ENCODE results near the gene THBS3. TPM values are rescaled to one million over a fixed set of nuclear protein-coding genes. Genes with fewer than 3 reads are reported as not detected.
A peak's percentile ranks its signal among the peaks of the same experiment; 100 is the strongest.

Gene THBS3
- total RNA-seq (19.8 and 20.3 TPM in 2 replicates), polyA plus RNA-seq (39.9 and 41.6 TPM in 2 replicates)

- Histone ChIP-seq H2AFZ (peak within 1 kb of the TSS; percentile 80), H3K27ac (peak within 1 kb of the TSS; percentile 99)
- 15% methylated on average over 14 of the region's 17 CpGs for WGBS (ENCODE audit: low lambda C conversion rate, missing lambda C conversion rate)
Observed at GRCh38 chr1:155207806-155208540, at the start of gene THBS3. TSS of gene THBS3 (minus strand) at chr1:155207897. CDS start at chr1:155207876, 21 bp downstream.

GRCh38 chr1:155256058-155256852 is 48.6 kb upstream of the THBS3 start:
- no peak for DNase-seq (ENCODE audit: low spot score)
- peak overlapping the region; percentile 100 for H3K4me2 ChIP-seq
- peak overlapping the region; percentile 97 for H3K27ac ChIP-seq
- H3K27me3 ChIP-seq = no peaks in the 10 kb centered on the region
- 89% methylated on average over 20 of the region's 20 CpGs for WGBS (ENCODE audit: low lambda C conversion rate, missing lambda C conversion rate)
- peak overlapping the region; percentile 46 for H3K4me3 ChIP-seq
- H3K79me2 ChIP-seq = peaks cover 42% of the 10 kb centered on the region
- no peak for TF ChIP-seq CTCF (IDR thresholded peaks at IDR 0.05; ENCODE audit: poor library complexity)
- no peak for TF ChIP-seq EZH2phosphoT487 (IDR thresholded peaks at IDR 0.05; ENCODE audit: low read depth, severe bottlenecking, unreplicated experiment)
- no peak for TF ChIP-seq EZH2 (IDR thresholded peaks at IDR 0.05; ENCODE audit: borderline replicate concordance)
- H3K36me3 ChIP-seq (replicated peaks; ENCODE audit: insufficient read depth, low read depth) = no peaks in the 10 kb centered on the region
- H3K9me3 ChIP-seq (ENCODE audit: low read depth) = no peaks in the 10 kb centered on the region
- H3K9me2 ChIP-seq (replicated peaks; ENCODE audit: insufficient read depth) = no peaks in the 10 kb centered on the region
- H2AFZ ChIP-seq = peak overlapping the region; percentile 58
- no peaks in the 10 kb centered on the region for H4K20me1 ChIP-seq (ENCODE audit: insufficient read depth, poor library complexity, severe bottlenecking)
- H3K4me1 ChIP-seq (ENCODE audit: insufficient read depth) = peaks cover 26% of the 10 kb centered on the region

More at GRCh38 chr1:155207806-155208540, at the start of gene THBS3:
- no peaks in the 10 kb centered on the region for H3K27me3 ChIP-seq
- peaks cover 16% of the 10 kb centered on the region for H3K4me1 ChIP-seq (ENCODE audit: insufficient read depth)
- peak within 1 kb of the TSS; percentile 90 for H3K4me3 ChIP-seq
- peaks cover 13% of the 10 kb centered on the region for H3K79me2 ChIP-seq
- no peaks in the 10 kb centered on the region for H3K9me3 ChIP-seq (ENCODE audit: low read depth)
- no peaks in the 10 kb centered on the region for H3K9me2 ChIP-seq (replicated peaks; ENCODE audit: insufficient read depth)
- peak; percentile 64 for DNase-seq (ENCODE audit: low spot score)
- H4K20me1 ChIP-seq (ENCODE audit: insufficient read depth, poor library complexity, severe bottlenecking) = no peaks in the 10 kb centered on the region
- no peak for TF ChIP-seq EZH2 (IDR thresholded peaks at IDR 0.05; ENCODE audit: borderline replicate concordance)
- no peak for TF ChIP-seq CTCF (IDR thresholded peaks at IDR 0.05; ENCODE audit: poor library complexity)
- no peak for TF ChIP-seq EZH2phosphoT487 (IDR thresholded peaks at IDR 0.05; ENCODE audit: low read depth, severe bottlenecking, unreplicated experiment)
- H3K4me2 ChIP-seq = peak within 1 kb of the TSS; percentile 96
- no peaks in the 10 kb centered on the region for H3K36me3 ChIP-seq (replicated peaks; ENCODE audit: insufficient read depth, low read depth)

GRCh38 chr1:155255243-155256007 is 47.7 kb upstream of the THBS3 start, which contains the start of gene ENTREP3:
TSS of gene ENTREP3 (minus strand) at chr1:155255483. CDS start at chr1:155254877, 606 bp downstream.
- Histone ChIP-seq H3K9me2 (replicated peaks; ENCODE audit: insufficient read depth) (no peaks in the 10 kb centered on the region), H4K20me1 (ENCODE audit: insufficient read depth, poor library complexity, severe bottlenecking) (no peaks in the 10 kb centered on the region), H3K36me3 (replicated peaks; ENCODE audit: insufficient read depth, low read depth) (no peaks in the 10 kb centered on the region), H3K27me3 (no peaks in the 10 kb centered on the region), H2AFZ (peak within 1 kb of the TSS; percentile 58), H3K4me1 (ENCODE audit: insufficient read depth) (peaks cover 27% of the 10 kb centered on the region), H3K9me3 (ENCODE audit: low read depth) (no peaks in the 10 kb centered on the region), H3K4me3 (peak within 1 kb of the TSS; percentile 46), H3K79me2 (peaks cover 34% of the 10 kb centered on the region), H3K27ac (peak within 1 kb of the TSS; percentile 97), H3K4me2 (peak within 1 kb of the TSS; percentile 100)
- peak; percentile 93 for DNase-seq (ENCODE audit: low spot score)
- WGBS (ENCODE audit: low lambda C conversion rate, missing lambda C conversion rate) = 3% methylated on average over 28 of the region's 54 CpGs
- TF ChIP-seq EZH2 (IDR thresholded peaks at IDR 0.05; ENCODE audit: borderline replicate concordance) (no peak), EZH2phosphoT487 (IDR thresholded peaks at IDR 0.05; ENCODE audit: low read depth, severe bottlenecking, unreplicated experiment) (no peak), CTCF (IDR thresholded peaks at IDR 0.05; ENCODE audit: poor library complexity) (no peak)
